ENCODE measurements around the gene UGT1A8. TPM values are rescaled to one million over a fixed set of nuclear protein-coding genes. Genes with fewer than 3 reads are reported as not detected.

Gene UGT1A8
- total and polyA plus RNA-seq, 2 experiments from 2014 or later, result 0.45 TPM; not detected in 1

DNA sequence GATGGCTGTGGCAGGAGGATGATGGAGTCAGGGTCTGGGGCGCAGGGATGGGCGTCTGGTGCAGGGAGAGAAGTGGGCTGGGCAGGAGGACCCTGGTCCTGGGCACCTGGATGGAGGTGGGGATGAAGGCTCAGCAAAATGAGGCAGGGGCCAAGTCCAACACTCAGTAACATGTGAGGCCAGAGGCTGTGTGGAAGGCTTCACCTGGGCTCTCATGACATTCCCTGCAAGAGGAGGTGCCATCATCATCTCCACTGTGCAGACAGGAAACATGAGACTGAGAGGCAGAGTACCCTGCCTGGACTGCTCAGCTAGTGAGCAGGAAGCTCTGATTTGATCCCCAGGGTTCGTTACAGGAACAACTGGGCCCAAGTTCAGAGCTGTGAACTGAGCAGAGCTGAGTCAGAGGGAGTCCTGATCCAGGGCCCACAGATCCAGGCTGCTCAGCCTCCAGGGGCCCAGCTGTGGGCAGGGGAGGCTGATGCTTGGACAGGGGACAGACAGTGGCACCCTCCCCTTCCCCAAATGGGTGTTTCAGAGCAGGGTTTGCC lies 200.0 kb downstream of the UGT1A8 start (continued):
- TF ChIP-seq, protein P1, sequence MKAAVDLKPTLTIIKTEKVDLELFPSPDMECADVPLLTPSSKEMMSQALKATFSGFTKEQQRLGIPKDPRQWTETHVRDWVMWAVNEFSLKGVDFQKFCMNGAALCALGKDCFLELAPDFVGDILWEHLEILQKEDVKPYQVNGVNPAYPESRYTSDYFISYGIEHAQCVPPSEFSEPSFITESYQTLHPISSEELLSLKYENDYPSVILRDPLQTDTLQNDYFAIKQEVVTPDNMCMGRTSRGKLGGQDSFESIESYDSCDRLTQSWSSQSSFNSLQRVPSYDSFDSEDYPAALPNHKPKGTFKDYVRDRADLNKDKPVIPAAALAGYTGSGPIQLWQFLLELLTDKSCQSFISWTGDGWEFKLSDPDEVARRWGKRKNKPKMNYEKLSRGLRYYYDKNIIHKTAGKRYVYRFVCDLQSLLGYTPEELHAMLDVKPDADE (IDR thresholded peaks at IDR 0.05), result no peak
- no peak for TF ChIP-seq STAT1 (IDR thresholded peaks at IDR 0.05; ENCODE audit: unreplicated experiment)
- TF ChIP-seq ZNF114 (CRISPR knock-in tag; IDR thresholded peaks at IDR 0.05), result no peak
- no peak for TF ChIP-seq POLR2AphosphoS5 (IDR thresholded peaks at IDR 0.05; ENCODE audit: low read depth)
- TF ChIP-seq, protein P2, sequence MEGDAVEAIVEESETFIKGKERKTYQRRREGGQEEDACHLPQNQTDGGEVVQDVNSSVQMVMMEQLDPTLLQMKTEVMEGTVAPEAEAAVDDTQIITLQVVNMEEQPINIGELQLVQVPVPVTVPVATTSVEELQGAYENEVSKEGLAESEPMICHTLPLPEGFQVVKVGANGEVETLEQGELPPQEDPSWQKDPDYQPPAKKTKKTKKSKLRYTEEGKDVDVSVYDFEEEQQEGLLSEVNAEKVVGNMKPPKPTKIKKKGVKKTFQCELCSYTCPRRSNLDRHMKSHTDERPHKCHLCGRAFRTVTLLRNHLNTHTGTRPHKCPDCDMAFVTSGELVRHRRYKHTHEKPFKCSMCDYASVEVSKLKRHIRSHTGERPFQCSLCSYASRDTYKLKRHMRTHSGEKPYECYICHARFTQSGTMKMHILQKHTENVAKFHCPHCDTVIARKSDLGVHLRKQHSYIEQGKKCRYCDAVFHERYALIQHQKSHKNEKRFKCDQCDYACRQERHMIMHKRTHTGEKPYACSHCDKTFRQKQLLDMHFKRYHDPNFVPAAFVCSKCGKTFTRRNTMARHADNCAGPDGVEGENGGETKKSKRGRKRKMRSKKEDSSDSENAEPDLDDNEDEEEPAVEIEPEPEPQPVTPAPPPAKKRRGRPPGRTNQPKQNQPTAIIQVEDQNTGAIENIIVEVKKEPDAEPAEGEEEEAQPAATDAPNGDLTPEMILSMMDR (conservative IDR thresholded peaks at IDR 0.05; ENCODE audit: low read depth in 2 of 2), result no peak
- no peak for TF ChIP-seq EZH2phosphoT487 (IDR thresholded peaks at IDR 0.05; ENCODE audit: unreplicated experiment)
- TF ChIP-seq CREB1 (CRISPR knock-in tag; IDR thresholded peaks at IDR 0.05; ENCODE audit: low read depth), result no peak

DNA sequence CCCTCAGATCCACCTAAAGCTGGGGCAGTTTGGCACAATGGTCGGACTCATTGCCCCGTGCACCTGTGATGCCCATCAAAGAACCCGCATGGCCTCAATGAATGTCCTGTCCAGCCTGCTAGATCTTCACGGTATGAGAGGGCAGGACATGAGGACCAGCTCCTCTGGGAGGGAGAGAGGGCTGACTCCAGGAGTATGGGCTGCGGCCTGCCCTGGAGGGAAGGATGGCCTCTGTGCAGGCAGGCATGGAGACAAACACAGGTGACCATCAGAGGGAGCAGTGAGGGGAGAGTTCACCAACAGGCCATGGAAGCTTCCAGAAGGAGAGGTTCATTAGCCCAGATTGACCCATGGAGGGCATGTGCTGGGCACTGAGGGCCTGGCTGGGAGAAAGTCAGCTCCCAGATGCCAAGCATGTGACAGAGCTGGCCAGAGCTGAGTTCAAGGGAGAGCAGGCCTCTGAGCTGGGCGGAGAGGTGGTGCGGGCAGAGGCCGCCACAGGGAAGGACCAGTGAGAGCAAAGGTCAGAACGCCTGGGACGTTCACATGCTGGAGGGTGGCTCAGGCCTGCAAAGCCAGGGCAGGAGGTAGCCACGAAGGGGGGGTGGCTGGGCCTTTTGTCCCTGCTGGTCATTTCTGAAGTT lies 200.7 kb downstream of the UGT1A8 start:
- Histone ChIP-seq H3K4me1 (ENCODE audit: insufficient read depth) (no peaks in the 10 kb centered on the region), H3K4me2 (no peak overlapping the region), H3K27ac (ENCODE audit: low read depth) (no peak overlapping the region), H3K4me3 (no peak overlapping the region), H2AFZ (no peak overlapping the region), H3F3A (replicated peaks; ENCODE audit: low read depth) (no peaks in the 10 kb centered on the region), H3K79me2 (replicated peaks; ENCODE audit: insufficient read depth) (no peaks in the 10 kb centered on the region), H3K27me3 (ENCODE audit: insufficient read depth) (no peaks in the 10 kb centered on the region), H4K20me1 (replicated peaks; ENCODE audit: insufficient read depth) (no peaks in the 10 kb centered on the region), H3K36me3 (ENCODE audit: insufficient read depth) (no peaks in the 10 kb centered on the region), H3K9me2 (ENCODE audit: insufficient read depth) (peaks cover 6% of the 10 kb centered on the region; the same call in 1 of the 2 replicates)
- Mint-ChIP-seq H3K27me3 (ENCODE audit: insufficient read depth, low read depth, poor library complexity) (peaks cover 14% of the 10 kb centered on the region), H3K4me1 (no peaks in the 10 kb centered on the region; the same call in 2 of the 3 replicates), H3K36me3 (ENCODE audit: low read depth) (no peaks in the 10 kb centered on the region), H3K9me3 (no peaks in the 10 kb centered on the region), H3K4me3 (no peak overlapping the region), H3K27ac (no peak overlapping the region)
- TF ChIP-seq JUNB (IDR thresholded peaks at IDR 0.05; ENCODE audit: unreplicated experiment), result no peak
- DNase-seq (ENCODE audit: low spot score) (no peak), ATAC-seq (no peak)

DNA sequence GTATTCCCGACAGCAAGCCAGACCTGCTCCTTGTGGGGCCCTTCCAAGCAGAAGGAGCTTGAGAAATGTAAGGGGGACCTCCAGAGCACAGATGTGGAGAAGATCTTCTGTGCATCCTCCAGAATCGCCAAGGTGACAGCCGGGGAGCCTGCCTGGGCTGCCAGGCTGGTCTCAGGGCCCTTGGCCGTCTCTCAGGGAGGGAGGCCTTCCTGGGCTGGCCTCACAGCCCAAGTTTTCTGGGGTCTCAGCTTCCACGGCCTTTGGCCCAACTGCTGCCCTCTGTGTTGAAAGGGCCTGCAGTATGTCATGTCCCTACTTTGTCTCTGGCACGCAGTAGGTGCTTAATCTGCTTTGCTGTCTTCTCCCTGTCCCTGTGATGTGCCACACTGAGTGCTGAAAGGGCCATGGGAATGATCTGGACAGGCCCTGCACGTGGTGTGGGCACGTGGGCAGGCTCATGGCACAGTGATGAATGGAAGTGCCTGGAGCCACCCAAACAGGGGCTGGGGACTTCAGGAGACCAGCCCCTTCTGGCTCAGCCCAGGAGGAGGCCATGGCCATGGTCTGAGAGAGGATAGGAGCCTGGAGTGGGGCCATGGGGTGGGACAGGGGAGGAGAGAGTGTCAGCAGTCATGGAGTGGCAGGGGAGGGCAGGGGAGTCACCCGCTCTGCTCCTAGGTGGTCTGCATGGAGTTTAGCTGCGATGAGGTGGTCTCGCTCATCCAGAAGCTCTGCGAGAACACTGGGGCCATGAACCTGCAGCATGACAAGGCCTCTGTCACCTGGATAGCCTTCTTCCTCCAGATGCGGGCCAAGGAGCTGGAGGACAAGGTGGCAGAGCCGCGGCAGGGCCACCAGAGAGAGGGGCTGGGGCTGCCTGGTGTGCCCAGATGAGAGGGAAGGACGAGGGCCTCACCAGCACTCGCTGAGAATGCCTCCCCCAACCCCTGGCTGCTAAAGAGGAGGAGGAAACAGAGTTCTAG lies 201.5 kb downstream of the UGT1A8 start:
- Mint-ChIP-seq H3K9me3 (no peaks in the 10 kb centered on the region), H3K36me3 (ENCODE audit: low read depth) (no peaks in the 10 kb centered on the region), H3K4me3 (no peak overlapping the region), H3K4me1 (no peaks in the 10 kb centered on the region; the same call in 2 of the 3 replicates), H3K27me3 (ENCODE audit: insufficient read depth, low read depth, poor library complexity) (peaks cover 15% of the 10 kb centered on the region), H3K27ac (no peak overlapping the region)
- no peaks in the 10 kb centered on the region for H3K9me2 ChIP-seq (ENCODE audit: insufficient read depth)
- H3K4me3 ChIP-seq, result no peak overlapping the region
- no peaks in the 10 kb centered on the region for H3K27me3 ChIP-seq (ENCODE audit: insufficient read depth)
- no peak for ATAC-seq
- H2AFZ ChIP-seq, result no peak overlapping the region
- H3K36me3 ChIP-seq (ENCODE audit: insufficient read depth), result no peaks in the 10 kb centered on the region
- H3K27ac ChIP-seq (ENCODE audit: low read depth), result no peak overlapping the region
- no peak overlapping the region for H3K4me2 ChIP-seq
- H3K79me2 ChIP-seq (replicated peaks; ENCODE audit: insufficient read depth), result no peaks in the 10 kb centered on the region
- H3K4me1 ChIP-seq (ENCODE audit: insufficient read depth), result no peaks in the 10 kb centered on the region
- H4K20me1 ChIP-seq (replicated peaks; ENCODE audit: insufficient read depth), result no peaks in the 10 kb centered on the region
- no peaks in the 10 kb centered on the region for H3F3A ChIP-seq (replicated peaks; ENCODE audit: low read depth)
- no peak for DNase-seq (ENCODE audit: low spot score)
- TF ChIP-seq CREB1 (CRISPR knock-in tag; IDR thresholded peaks at IDR 0.05; ENCODE audit: low read depth) (no peak), EZH2phosphoT487 (IDR thresholded peaks at IDR 0.05; ENCODE audit: unreplicated experiment) (no peak), ZNF331 (CRISPR knock-in tag; IDR thresholded peaks at IDR 0.05; ENCODE audit: low read depth) (no peak)
- TF ChIP-seq, protein P1 (IDR thresholded peaks at IDR 0.05), result no peak
- TF ChIP-seq, protein P2 (conservative IDR thresholded peaks at IDR 0.05; ENCODE audit: low read depth in 2 of 2), result no peak
